ENCODE results near the gene VAV2.

The VAV2 gene

DNA sequence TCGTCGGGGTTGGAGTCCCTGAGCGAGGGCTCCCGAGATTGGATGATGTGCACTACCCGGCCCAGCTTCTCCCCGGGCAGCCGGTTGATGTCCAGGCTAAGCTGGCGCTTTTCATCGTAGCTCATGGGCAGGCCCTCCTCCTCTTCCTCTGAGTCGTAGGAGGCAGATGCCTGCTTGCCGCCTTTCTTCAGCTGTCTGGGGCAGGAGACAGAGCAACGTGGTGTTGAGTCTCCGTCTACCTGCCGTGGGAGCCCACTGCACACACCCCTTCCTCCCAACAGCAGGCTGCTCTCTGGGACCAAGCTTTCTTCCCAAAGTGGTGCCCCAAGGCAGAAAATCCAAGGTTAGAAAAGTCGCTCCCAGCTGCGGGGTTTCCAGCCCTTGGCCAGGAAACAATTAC is 44.0 kb upstream of the VAV2 start:
- TF ChIP-seq, protein P1, sequence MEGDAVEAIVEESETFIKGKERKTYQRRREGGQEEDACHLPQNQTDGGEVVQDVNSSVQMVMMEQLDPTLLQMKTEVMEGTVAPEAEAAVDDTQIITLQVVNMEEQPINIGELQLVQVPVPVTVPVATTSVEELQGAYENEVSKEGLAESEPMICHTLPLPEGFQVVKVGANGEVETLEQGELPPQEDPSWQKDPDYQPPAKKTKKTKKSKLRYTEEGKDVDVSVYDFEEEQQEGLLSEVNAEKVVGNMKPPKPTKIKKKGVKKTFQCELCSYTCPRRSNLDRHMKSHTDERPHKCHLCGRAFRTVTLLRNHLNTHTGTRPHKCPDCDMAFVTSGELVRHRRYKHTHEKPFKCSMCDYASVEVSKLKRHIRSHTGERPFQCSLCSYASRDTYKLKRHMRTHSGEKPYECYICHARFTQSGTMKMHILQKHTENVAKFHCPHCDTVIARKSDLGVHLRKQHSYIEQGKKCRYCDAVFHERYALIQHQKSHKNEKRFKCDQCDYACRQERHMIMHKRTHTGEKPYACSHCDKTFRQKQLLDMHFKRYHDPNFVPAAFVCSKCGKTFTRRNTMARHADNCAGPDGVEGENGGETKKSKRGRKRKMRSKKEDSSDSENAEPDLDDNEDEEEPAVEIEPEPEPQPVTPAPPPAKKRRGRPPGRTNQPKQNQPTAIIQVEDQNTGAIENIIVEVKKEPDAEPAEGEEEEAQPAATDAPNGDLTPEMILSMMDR (IDR thresholded peaks at IDR 0.05): no peak

GRCh38 chr9:134035041-134036039 is 43.2 kb upstream of the VAV2 start:
- TF ChIP-seq, protein P1 (IDR thresholded peaks at IDR 0.05): no peak

DNA sequence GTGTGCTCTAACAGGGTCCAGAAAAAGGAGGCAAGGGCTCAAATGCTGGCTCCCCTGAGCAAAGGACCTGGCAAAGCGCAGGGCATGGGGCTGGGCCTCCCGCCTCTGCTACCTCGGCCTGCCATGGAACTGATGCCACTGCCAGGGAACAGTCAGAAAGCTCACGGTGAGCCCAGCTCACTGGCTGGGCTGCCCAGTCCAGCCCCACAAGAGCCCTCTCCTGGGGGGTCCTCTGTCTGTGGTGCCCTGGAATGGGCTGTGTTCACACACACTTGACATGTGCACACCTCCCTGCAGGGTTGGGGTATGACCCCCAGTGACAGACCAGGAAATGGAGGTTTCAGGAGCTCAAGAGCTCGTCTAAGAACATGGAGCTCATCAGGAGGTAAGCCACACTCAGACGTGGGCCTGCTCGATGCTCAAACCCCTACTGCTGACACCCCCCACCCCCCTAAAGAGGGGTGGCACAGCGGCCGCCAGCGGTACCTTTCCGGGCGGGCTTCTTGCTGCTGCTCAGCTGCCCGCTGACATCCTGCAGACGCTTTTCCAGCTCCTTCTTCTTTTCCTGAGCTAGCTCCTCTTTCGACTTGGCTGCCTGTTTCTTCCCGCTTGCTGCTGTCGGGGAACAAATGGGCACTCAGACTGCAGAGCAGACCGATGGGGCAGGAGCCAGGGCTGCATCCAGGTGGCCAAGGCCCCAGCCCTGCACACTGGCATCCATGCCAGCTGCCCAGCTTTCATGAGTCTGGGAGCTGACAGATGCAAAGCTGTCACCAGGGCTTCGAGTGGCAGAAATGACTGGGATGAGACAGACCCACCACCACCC is 42.3 kb upstream of the VAV2 start:
- TF ChIP-seq, protein P1 (IDR thresholded peaks at IDR 0.05): no peak

GRCh38 chr9:134033516-134034214 is 41.5 kb upstream of the VAV2 start:
- TF ChIP-seq, protein P1 (IDR thresholded peaks at IDR 0.05): no peak

GRCh38 chr9:134032456-134033222 is 40.5 kb upstream of the VAV2 start:
- TF ChIP-seq, protein P1 (IDR thresholded peaks at IDR 0.05): no peak

- TF ChIP-seq, protein P1 (IDR thresholded peaks at IDR 0.05): no peak
Observed at GRCh38 chr9:134031783-134032182, 39.7 kb upstream of the VAV2 start.
